Bronchial epithelial cell (primary cell): Measurements from ENCODE around the gene ENPP1. TPM values are rescaled to one million over a fixed set of nuclear protein-coding genes. Genes with fewer than 3 reads are reported as not detected.

Source experiments
- DNase-seq: peaks from one replicate; pipeline ENCODE4 v3.0.0-alpha.2; 2010; ENCODE audit warnings: low read depth
- FAIRE-seq: peaks from 2 replicates; lab custom pipeline; 2011; peaks lifted over from hg19 to GRCh38; lab: Jason Lieb, UNC
- H3K27me3 ChIP-seq: 2 replicates; pipeline ENCODE4 v1.5.1; 2011; ENCODE audit warnings: low read length; ENCODE audit not compliant: control insufficient read depth, insufficient read depth
- H3K36me3 ChIP-seq: 2 replicates; pipeline ENCODE4 v1.5.1; 2011; ENCODE audit warnings: low read length; ENCODE audit not compliant: control insufficient read depth, insufficient read depth
- H3K4me3 ChIP-seq: 2 replicates; pipeline ENCODE4 v1.5.1; 2011; ENCODE audit warnings: mild to moderate bottlenecking, low read depth, low read length, control low read depth
- CTCF ChIP-seq: IDR thresholded peaks from 2 replicates; pipeline ENCODE4 v1.5.1; 2011; ENCODE audit warnings: mild to moderate bottlenecking, moderate library complexity, low read length, control low read depth, inconsistent platforms; ENCODE audit not compliant: insufficient read depth, severe bottlenecking
- total RNA-seq: library from RNA; depleted of rRNA; stranded (reverse); fragments of >200 nt; gene quantifications from 2 replicates; pipeline ENCODE4 v1.2.1, GENCODE V29; 2014

Gene ENPP1
- total RNA-seq, 1 donor from 2014 or later: under 0.01 TPM

- TF ChIP-seq CTCF: no peak
- Histone ChIP-seq H3K4me3 (no peak overlapping the region), H3K36me3 (no peaks in the 10 kb centered on the region), H3K27me3 (no peaks in the 10 kb centered on the region)
- DNase-seq (no peak), FAIRE-seq (no peak)
Measured at GRCh38 chr6:131787079-131787478, 20.7 kb upstream of the ENPP1 start.

- no peak overlapping the region for H3K4me3 ChIP-seq
- H3K27me3 ChIP-seq: no peaks in the 10 kb centered on the region
- no peaks in the 10 kb centered on the region for H3K36me3 ChIP-seq
- no peak for TF ChIP-seq CTCF
- DNase-seq (no peak), FAIRE-seq (no peak)
Measured at GRCh38 chr6:131787766-131788712, 19.8 kb upstream of the ENPP1 start.

GRCh38 chr6:131789219-131789618 lies 18.6 kb upstream of the ENPP1 start:
- TF ChIP-seq CTCF: no peak
- FAIRE-seq (no peak), DNase-seq (no peak)
- H3K36me3 ChIP-seq: no peaks in the 10 kb centered on the region
- H3K27me3 ChIP-seq: no peaks in the 10 kb centered on the region
- no peak overlapping the region for H3K4me3 ChIP-seq

- no peaks in the 10 kb centered on the region for H3K27me3 ChIP-seq
- DNase-seq (no peak), FAIRE-seq (no peak)
- H3K4me3 ChIP-seq: no peak overlapping the region
- no peaks in the 10 kb centered on the region for H3K36me3 ChIP-seq
- no peak for TF ChIP-seq CTCF
Measured at GRCh38 chr6:131791476-131791875, 16.3 kb upstream of the ENPP1 start.

GRCh38 chr6:131792091-131792496 lies 15.7 kb upstream of the ENPP1 start:
- FAIRE-seq: no peak
- DNase-seq: peak; percentile 38
- Histone ChIP-seq H3K27me3 (no peaks in the 10 kb centered on the region), H3K4me3 (no peak overlapping the region), H3K36me3 (no peaks in the 10 kb centered on the region)
- no peak for TF ChIP-seq CTCF
